Activated CD8-positive, alpha-beta T cell treated with anti-CD3 and anti-CD28 coated beads, Interleukin-2, amount 10 ng/mL, durations not matched to agents 7 days and 5 days (primary cell): ENCODE results near the gene GMPPA. TPM values are rescaled to one million over a fixed set of nuclear protein-coding genes. Genes with fewer than 3 reads are reported as not detected.
A peak's percentile ranks its signal among the peaks of the same experiment; 100 is the strongest.

Source experiments
- ATAC-seq: fragments of 150-1000 bp; cut with Tn5 transposase; one replicate; pipeline ENCODE4 v1.10.0; 2021; ENCODE audit warnings: moderate library complexity
- CTCF ChIA-PET: fragments of 350-600 bp; sonication (Branson Sonifier 250); formaldehyde crosslinking; loops from one replicate; lab custom pipeline; 2021; ENCODE audit warnings: antibody characterized with exemption; lab: Charles Lee
- POLR2A ChIA-PET: fragments of 350-600 bp; sonication (Branson Sonifier 250); formaldehyde crosslinking; loops from one replicate; lab custom pipeline; 2021; ENCODE audit warnings: antibody characterized with exemption; lab: Charles Lee
- DNase-seq: peaks from one replicate; pipeline ENCODE4 v3.0.0-alpha.2; 2020
- H3K27ac Mint-ChIP-seq: one replicate; pipeline ENCODE4 v1.8.0; 2021; ENCODE audit warnings: mild to moderate bottlenecking, mixed read lengths
- H3K27me3 Mint-ChIP-seq: one replicate; pipeline ENCODE4 v1.8.0; 2021; ENCODE audit warnings: low read depth, mixed read lengths
- H3K36me3 Mint-ChIP-seq: one replicate; pipeline ENCODE4 v1.8.0; 2021; ENCODE audit warnings: low read depth, mixed read lengths
- H3K4me1 Mint-ChIP-seq: one replicate; pipeline ENCODE4 v1.8.0; 2021; ENCODE audit warnings: low read depth, mixed read lengths
- H3K4me3 Mint-ChIP-seq: one replicate; pipeline ENCODE4 v1.8.0; 2021; ENCODE audit warnings: mild to moderate bottlenecking, mixed read lengths
- H3K9me3 Mint-ChIP-seq: one replicate; pipeline ENCODE4 v1.8.0; 2022; ENCODE audit warnings: mixed read lengths; ENCODE audit not compliant: insufficient read depth
- total RNA-seq, 2 experiments: library from RNA; stranded (reverse); gene quantifications; one replicate each; pipeline ENCODE4 v1.2.3, GENCODE V29; 2021

The GMPPA gene
- 10 to 100 TPM; 37.8 to 41.2 TPM for total RNA-seq

DNA sequence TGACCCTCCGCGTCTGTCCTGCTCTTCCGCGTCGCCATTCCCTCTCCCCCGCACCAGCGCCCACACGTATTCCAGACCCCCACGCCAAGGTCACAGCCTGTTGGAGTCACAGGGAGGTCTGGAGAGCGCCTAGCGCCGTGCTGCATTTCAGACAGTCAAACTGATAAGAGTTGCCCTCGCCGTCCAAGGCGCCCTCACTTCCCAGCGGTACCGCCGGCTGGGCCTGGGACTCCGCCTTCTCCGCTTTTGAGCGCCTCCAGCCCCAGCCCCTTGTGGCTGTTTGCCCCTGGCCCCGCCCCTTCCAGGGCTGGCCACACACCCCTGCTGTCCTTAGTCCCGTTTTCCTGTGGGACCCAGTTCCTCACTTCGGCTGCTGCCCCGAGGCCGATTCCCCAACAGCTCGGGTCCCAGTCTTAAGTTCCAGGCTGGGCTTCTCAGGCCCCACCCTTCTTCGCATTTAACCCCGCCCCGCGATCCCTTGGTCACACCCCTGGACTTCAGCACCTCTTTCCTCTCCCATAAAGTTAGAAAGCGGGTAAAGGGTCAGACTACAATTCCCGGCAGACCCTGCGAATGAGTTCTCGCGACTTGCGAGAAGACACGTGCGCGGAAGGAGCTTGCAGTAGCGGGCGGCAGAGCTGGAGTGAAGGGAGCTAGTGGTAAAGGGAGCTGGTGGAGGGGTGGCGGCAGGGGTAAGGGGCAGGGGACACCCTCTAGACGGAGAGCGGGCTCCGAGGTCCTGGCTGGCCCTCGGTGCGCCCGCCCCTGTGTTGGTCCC is at the start of gene GMPPA:
Gene GMPPA, plus strand, starts transcription at position 612 of the 778 bp plus-strand sequence. CDS start 1,085 bp downstream, outside the sequence.
- Mint-ChIP-seq H3K4me3 (peak within 1 kb of the TSS; percentile 83), H3K36me3 (peaks cover 2% of the 10 kb centered on the region), H3K27me3 (peaks cover 42% of the 10 kb centered on the region), H3K9me3 (no peaks in the 10 kb centered on the region), H3K4me1 (peaks cover 43% of the 10 kb centered on the region), H3K27ac (peak within 1 kb of the TSS; percentile 73)
- CTCF ChIA-PET, result interaction anchor here (0.6 to 4.5 kb wide), 21 partner anchors 11 to 203 kb away, joined by 3 to 45 read pairs (median 5); partner anchors contain the start of genes DNPEP and STK11IP
- DNase-seq (peak; percentile 97), ATAC-seq (peak; percentile 96)
- POLR2A ChIA-PET, result interaction anchor here (0.6 to 1.5 kb wide), 5 partner anchors 10 to 52 kb away, joined by 3 to 4 read pairs (median 3); no protein-coding TSS in a partner anchor

GRCh38 chr2:219449609-219450008 is 49.1 kb upstream of the GMPPA start:
- H3K27ac Mint-ChIP-seq, result no peak overlapping the region
- POLR2A ChIA-PET, result no interaction called here

GRCh38 chr2:219451661-219452360 is 46.9 kb upstream of the GMPPA start:
- POLR2A ChIA-PET, result no interaction called here
- peak; percentile 55 for ATAC-seq
- Mint-ChIP-seq H3K9me3 (no peaks in the 10 kb centered on the region), H3K4me1 (peaks cover 59% of the 10 kb centered on the region), H3K27ac (peak overlapping the region; percentile 65), H3K36me3 (no peaks in the 10 kb centered on the region), H3K27me3 (peaks cover 18% of the 10 kb centered on the region), H3K4me3 (peak overlapping the region; percentile 42)
- peak; percentile 58 for DNase-seq
- CTCF ChIA-PET, result interaction anchor here (0.7 to 1.2 kb wide), 2 partner anchors 63 to 78 kb away, joined by 3 to 4 read pairs; no protein-coding TSS in a partner anchor

More at GRCh38 chr2:219449609-219450008, 49.1 kb upstream of the GMPPA start:
- Mint-ChIP-seq H3K4me3 (no peak overlapping the region), H3K4me1 (peaks cover 52% of the 10 kb centered on the region), H3K9me3 (no peaks in the 10 kb centered on the region), H3K36me3 (no peaks in the 10 kb centered on the region), H3K27me3 (peaks cover 21% of the 10 kb centered on the region)
- CTCF ChIA-PET, result interaction anchor here (0.9 to 1.5 kb wide), 5 partner anchors 9 to 92 kb away, joined by 3 to 7 read pairs (median 3); partner anchors contain the start of gene GMPPA
- DNase-seq (no peak), ATAC-seq (no peak)

GRCh38 chr2:219452361-219453317 is 46.1 kb upstream of the GMPPA start:
- ChIA-PET CTCF (interaction anchor here (0.7 to 1.2 kb wide), 5 partner anchors 19 to 89 kb away, joined by 3 to 4 read pairs (median 3); partner anchors contain the start of gene GMPPA), POLR2A (no interaction called here)
- H3K4me3 Mint-ChIP-seq, result peak overlapping the region; percentile 42
- ATAC-seq (no peak), DNase-seq (no peak)
- H3K27ac Mint-ChIP-seq, result peak overlapping the region; percentile 65
- H3K4me1 Mint-ChIP-seq, result peaks cover 64% of the 10 kb centered on the region
- peaks cover 18% of the 10 kb centered on the region for H3K27me3 Mint-ChIP-seq
- no peaks in the 10 kb centered on the region for H3K36me3 Mint-ChIP-seq
- no peaks in the 10 kb centered on the region for H3K9me3 Mint-ChIP-seq

DNA sequence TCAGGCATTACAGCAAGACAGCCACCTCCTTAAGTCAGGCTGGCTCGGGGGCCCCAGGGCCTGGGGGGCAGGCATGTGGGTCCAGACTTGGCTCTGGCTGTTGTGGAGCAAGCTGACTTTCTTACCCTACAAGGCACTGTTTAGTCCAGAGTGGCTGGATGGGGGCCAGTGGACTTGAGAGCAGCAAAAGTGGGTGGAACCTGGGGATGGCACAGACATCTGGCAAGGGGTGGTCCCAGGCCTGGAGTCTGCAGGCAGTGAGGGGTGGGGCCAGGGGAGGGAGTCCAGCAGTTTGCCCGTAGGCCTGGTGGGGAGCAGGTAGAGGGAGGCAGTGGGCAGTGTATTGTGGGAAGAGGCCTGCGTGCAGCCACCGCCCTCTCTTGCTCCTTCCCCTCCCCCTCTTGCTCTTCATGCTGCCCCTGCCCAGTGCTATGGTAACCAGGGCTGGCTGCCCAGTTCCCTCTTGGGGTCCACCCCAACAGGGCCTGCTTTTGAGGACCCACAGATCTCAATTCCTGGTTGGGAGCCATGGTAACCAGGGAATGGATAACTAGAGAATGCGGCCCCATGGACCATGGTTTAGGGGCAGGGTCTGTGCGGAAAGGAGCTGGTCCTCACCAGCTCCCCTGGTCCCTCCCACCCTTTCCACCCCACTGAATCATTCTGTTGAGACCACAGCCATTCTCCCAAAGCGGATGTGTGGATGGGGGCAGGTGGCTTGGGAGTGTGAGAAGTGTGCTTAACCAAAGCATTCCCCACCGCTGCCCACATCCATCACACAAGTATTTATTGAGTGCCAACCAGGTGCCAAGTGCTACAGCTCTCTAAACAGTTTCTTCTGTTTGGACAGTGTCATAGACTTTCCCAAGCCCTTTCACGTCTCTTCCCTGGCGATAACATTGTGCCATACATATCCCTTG is 44.8 kb upstream of the GMPPA start:
- Mint-ChIP-seq H3K27me3 (peaks cover 18% of the 10 kb centered on the region), H3K4me3 (no peak overlapping the region), H3K36me3 (no peaks in the 10 kb centered on the region), H3K4me1 (peaks cover 77% of the 10 kb centered on the region), H3K27ac (no peak overlapping the region), H3K9me3 (no peaks in the 10 kb centered on the region)
- ChIA-PET POLR2A (no interaction called here), CTCF (interaction anchor here (1.2 to 2.2 kb wide), 2 partner anchors 41 to 45 kb away, joined by 3 to 11 read pairs; partner anchors contain the start of gene GMPPA)
- ATAC-seq, result no peak
- no peak for DNase-seq

GRCh38 chr2:219455581-219455980 is 43.1 kb upstream of the GMPPA start:
- POLR2A ChIA-PET, result no interaction called here
- H3K4me1 Mint-ChIP-seq, result peaks cover 77% of the 10 kb centered on the region
- H3K27me3 Mint-ChIP-seq, result peaks cover 5% of the 10 kb centered on the region
- H3K27ac Mint-ChIP-seq, result peak overlapping the region; percentile 65
- DNase-seq (no peak), ATAC-seq (no peak)
- CTCF ChIA-PET, result interaction anchor here (0.9 to 2.2 kb wide), 5 partner anchors 26 to 74 kb away, joined by 3 to 11 read pairs (median 8); a partner anchor contains a TSS
- H3K4me3 Mint-ChIP-seq, result no peak overlapping the region
- no peaks in the 10 kb centered on the region for H3K36me3 Mint-ChIP-seq
- H3K9me3 Mint-ChIP-seq, result no peaks in the 10 kb centered on the region

DNA sequence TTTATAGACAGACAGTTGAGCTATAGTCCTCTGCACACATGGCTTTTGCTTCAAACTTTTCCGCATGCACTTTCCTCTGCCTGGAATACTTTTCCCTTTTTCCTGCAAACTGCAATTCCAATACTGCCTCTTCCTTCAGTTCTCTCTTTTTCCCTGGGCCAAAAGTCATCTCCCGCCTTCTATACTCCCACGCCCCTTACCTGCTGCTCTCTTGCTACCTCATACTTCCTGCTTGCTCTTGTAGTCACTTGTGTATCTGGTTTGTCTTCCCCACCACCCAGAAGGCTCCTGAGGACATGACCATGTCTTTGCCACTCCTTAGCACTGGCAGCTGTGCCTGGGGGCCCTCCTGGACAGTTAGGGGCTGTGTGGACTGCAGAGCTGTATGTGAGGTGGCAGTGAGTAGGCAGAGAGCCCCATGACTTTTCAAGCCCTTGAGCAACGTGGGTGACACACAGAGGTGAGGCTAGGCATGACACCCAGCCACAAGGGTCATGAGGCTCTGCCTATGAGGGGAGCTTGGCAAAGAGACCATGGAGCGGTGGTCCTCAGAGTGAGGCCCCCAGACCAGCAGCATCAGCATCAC is 40.8 kb upstream of the GMPPA start:
- H3K36me3 Mint-ChIP-seq, result no peaks in the 10 kb centered on the region
- CTCF ChIA-PET, result interaction anchor here (0.7 to 3.4 kb wide), 12 partner anchors 8 to 83 kb away, joined by 3 to 25 read pairs (median 4); partner anchors contain the start of gene GMPPA
- H3K4me1 Mint-ChIP-seq, result peaks cover 67% of the 10 kb centered on the region
- POLR2A ChIA-PET, result no interaction called here
- DNase-seq (peak; percentile 55), ATAC-seq (peak; percentile 65)
- peak overlapping the region; percentile 58 for H3K27ac Mint-ChIP-seq
- H3K9me3 Mint-ChIP-seq, result no peaks in the 10 kb centered on the region
- peaks cover 4% of the 10 kb centered on the region for H3K27me3 Mint-ChIP-seq
- H3K4me3 Mint-ChIP-seq, result no peak overlapping the region

GRCh38 chr2:219458996-219459395 is 39.7 kb upstream of the GMPPA start:
- Mint-ChIP-seq H3K27ac (no peak overlapping the region), H3K4me1 (peaks cover 59% of the 10 kb centered on the region), H3K36me3 (no peaks in the 10 kb centered on the region), H3K27me3 (no peaks in the 10 kb centered on the region), H3K9me3 (no peaks in the 10 kb centered on the region), H3K4me3 (no peak overlapping the region)
- ChIA-PET CTCF (interaction anchor here (1.5 to 3.4 kb wide), 7 partner anchors 9 to 71 kb away, joined by 4 to 25 read pairs (median 8); partner anchors contain the start of gene GMPPA), POLR2A (interaction anchor here (1.2 kb wide), 1 partner anchor 41 kb away, joined by 3 read pairs; no protein-coding TSS in a partner anchor)
- ATAC-seq (no peak), DNase-seq (no peak)

DNA sequence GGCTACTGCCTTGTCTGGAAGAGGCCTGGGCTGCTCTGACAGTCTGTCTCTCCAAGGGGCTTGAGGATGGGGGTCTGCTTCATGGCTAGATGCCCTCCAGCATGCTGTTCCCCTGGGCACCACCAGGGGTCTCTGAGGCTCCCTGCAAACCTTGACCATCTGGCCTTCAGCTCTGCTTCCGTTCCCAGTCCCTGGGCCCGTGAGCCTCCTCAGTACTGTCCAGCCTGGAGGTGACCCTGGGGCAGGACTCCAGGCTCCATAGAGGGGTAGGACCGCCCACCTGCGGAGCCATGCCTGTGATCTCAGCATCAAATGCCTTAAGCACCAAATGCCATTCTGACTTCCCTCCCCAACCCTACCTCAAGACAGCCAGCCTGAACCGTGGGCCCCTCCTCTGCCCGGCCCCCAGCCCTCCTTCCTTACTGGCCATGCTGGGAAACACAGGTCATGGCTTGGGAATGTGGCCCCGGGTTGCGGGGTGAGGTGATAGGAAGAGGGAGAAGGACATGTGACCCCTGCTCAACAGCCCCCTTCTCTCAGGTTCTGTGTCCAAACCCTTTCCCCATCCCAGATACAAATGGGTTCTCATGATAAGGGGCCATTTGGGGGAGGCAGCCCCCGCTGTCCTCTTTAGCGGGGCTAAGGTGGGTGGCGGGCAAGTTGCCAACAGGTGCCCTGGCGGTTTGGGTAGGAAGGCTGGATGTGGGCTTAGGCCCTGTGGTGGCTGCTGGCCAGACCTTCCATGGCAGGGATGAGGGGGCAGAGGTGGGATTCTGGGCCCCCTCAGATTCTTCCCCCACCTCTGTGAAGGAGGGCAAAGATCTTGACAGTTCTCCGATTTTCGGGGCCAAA is 39.0 kb upstream of the GMPPA start:
- ATAC-seq, result peak; percentile 27
- ChIA-PET CTCF (interaction anchor here (0.6 to 3.4 kb wide), 13 partner anchors 10 to 70 kb away, joined by 3 to 25 read pairs (median 5); partner anchors contain the start of gene GMPPA), POLR2A (interaction anchor here (1.2 kb wide), 1 partner anchor 40 kb away, joined by 3 read pairs; no protein-coding TSS in a partner anchor)

More for the DNA sequence above, 39.0 kb upstream of the GMPPA start:
- H3K36me3 Mint-ChIP-seq, result no peaks in the 10 kb centered on the region
- peak; percentile 53 for DNase-seq
- peaks cover 54% of the 10 kb centered on the region for H3K4me1 Mint-ChIP-seq
- peak overlapping the region; percentile 52 for H3K27ac Mint-ChIP-seq
- H3K4me3 Mint-ChIP-seq, result no peak overlapping the region
- no peaks in the 10 kb centered on the region for H3K27me3 Mint-ChIP-seq
- H3K9me3 Mint-ChIP-seq, result no peaks in the 10 kb centered on the region
